Heart right ventricle (tissue), 16 donors: ENCODE measurements around the gene CEP112. TPM values are rescaled to one million over a fixed set of nuclear protein-coding genes. Genes with fewer than 3 reads are reported as not detected.

Experiments used
- ATAC-seq, 8 donors: fragments of 200-7000 bp; cut with Tn5 transposase; one replicate each; pipeline ENCODE4 v1.9.1; 2020; ENCODE audit warnings: mild to moderate bottlenecking in 8 of 8, moderate library complexity in 8 of 8, moderate number of reproducible peaks in 1 of 8
- DNase-seq, 2 donors: peaks; one replicate each; pipeline ENCODE4 v3.0.0-alpha.2; 2020
- H3K27ac ChIP-seq, 10 donors: fragments of 200-600 bp; sonication (generic) in 2 of 10; one replicate each; pipeline versions ENCODE4 v1.5.0 to v1.8.0; 2020 to 2022; ENCODE audit warnings: mild to moderate bottlenecking in 3 of 10
- H3K27me3 ChIP-seq, 7 donors: fragments of 200-600 bp; one replicate each; pipeline ENCODE4 v1.8.0; 2021 to 2022; ENCODE audit warnings: mild to moderate bottlenecking in 2 of 7
- H3K36me3 ChIP-seq, 9 donors: fragments of 200-600 bp; sonication (generic) in 1 of 9; one replicate each; pipeline versions ENCODE4 v1.5.0 to v1.8.0; 2020 to 2022; ENCODE audit warnings: mild to moderate bottlenecking in 2 of 9
- H3K4me1 ChIP-seq, 9 donors: fragments of 200-600 bp; sonication (generic) in 1 of 9; one replicate each; pipeline versions ENCODE4 v1.5.0 to v1.8.0; 2020 to 2022; ENCODE audit warnings: mild to moderate bottlenecking in 4 of 9
- H3K4me3 ChIP-seq, 10 donors: fragments of 200-600 bp; sonication (generic) in 2 of 10; one replicate each; pipeline versions ENCODE4 v1.5.0 to v1.8.0; 2020 to 2022; ENCODE audit warnings: mild to moderate bottlenecking in 7 of 10, moderate library complexity in 2 of 10
- H3K9me3 ChIP-seq, 11 donors: fragments of 200-600 bp in 10 of 11; sonication (generic) in 2 of 11; one replicate each; pipeline versions ENCODE4 v1.5.0 to v1.8.0; 2013 to 2022; ENCODE audit warnings: mild to moderate bottlenecking in 2 of 11, control low read depth in 1 of 11, moderate library complexity in 1 of 11
- whole genome bisulfite sequencing, 2 donors: extraction: QIAGEN DNeasy Blood & Tissue Kit; methylation state at CpG; one replicate each; pipeline ENCODE4 v1.1.7; 2013; ENCODE audit warnings: inconsistent platforms in 1 of 2; 5-methylcytosine and 5-hydroxymethylcytosine counted together
- intact Hi-C, 10 donors: fragments of 100-400 bp; cut with DNase I; formaldehyde crosslinking; loops; one replicate each; pipeline versions ENCODE4 v1.11.1 to v1.14.2; 2022
- polyA plus RNA-seq, 2 donors: library from polyadenylated mRNA; stranded (reverse); fragments of 200-250 nt; gene quantifications; one replicate each; pipeline ENCODE4 v1.2.3, GENCODE V29; 2013
- total RNA-seq, 10 donors: library from RNA; stranded (reverse); fragmentation: NEBNext Ultra II Directional in 3 of 10; extraction: Animal tissue kit (Norgen Biotek cat#: 25700) in 3 of 10; gene quantifications; one replicate each; pipeline versions ENCODE4 v1.2.1 to v1.2.4, GENCODE V29; 2021 to 2023
- TF ChIP-seq, protein P1 (sequence below), 9 donors: fragments of 200-600 bp; sonication (generic) in 2 of 9; IDR thresholded peaks; one replicate each; pipeline versions ENCODE4 v1.5.0 to v1.8.0; 2021 to 2022; ENCODE audit warnings: antibody characterized with exemption in 9 of 9, mild to moderate bottlenecking in 5 of 9, moderate library complexity in 1 of 9
- donor health status: Arrhythmogenic right ventricular cardiomyopathy.
- donor health status: ischemic (EF 13 %, LVEDD 7.1; RV severe dilation, severe dysfunction).
- donor health status: healthy with polysubstance abuse.
- donor health status: DM: no; HTN: yes; CAD: no.
- donor health status: DM: no; HTN: no; CAD: no.
- donor health status: ischemic (EF 25% LVEDD 6.9; RV normal size, moderate dysfunction).
- donor health status: ischemic (EF 25% LVEDD 5.7; RV mildly dilated, moderate dysfunction).
- donor health status: healthy.
- donor health status: DM: yes; HTN: yes; CAD: no.
- donor health status: Ischemic cardiomyopathy.
- donor health status: ischemic (EF 35%, LVEDD 5.7; RV mildly dilated, moderate dysfunction).
- donor health status: nonischemic (EF 11% LVEDD 7.7; RV severe dilation, severe dysfunction).
- donor health status: DM: yes; HTN: yes; CAD: no.
- donor health status: PGD.
- donor health status: ischemic (EF 29% LVEDD 5.4; RV normal size, mild dysfunction).
- donor health status: nonischemic (EF 23%, LVEDD 6.1; RV moderate dilation, normal function).

The CEP112 gene
- total and polyA plus RNA-seq, 12 donors, result 6.7 to 30.0 (median 16.3) TPM

DNA sequence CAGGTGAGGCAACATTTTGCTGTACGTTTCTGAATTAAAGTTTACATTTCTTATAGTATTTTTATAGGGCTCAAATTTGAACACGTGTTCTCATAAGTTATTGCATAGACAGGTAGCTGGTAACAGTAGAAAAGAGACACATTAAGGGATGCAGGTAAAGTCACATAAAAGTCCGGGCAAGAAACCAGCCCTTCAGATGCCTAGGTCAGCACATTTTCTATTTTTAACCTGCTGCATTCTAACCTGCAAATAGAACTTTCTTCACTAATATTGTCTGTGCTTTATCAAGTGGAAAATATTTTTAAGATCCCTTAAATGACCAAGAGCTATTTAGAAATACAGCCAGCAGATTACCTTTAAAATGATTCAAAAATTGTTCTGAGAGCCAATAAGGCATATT lies 323.1 kb downstream of the CEP112 start:
- TF ChIP-seq, protein P1, sequence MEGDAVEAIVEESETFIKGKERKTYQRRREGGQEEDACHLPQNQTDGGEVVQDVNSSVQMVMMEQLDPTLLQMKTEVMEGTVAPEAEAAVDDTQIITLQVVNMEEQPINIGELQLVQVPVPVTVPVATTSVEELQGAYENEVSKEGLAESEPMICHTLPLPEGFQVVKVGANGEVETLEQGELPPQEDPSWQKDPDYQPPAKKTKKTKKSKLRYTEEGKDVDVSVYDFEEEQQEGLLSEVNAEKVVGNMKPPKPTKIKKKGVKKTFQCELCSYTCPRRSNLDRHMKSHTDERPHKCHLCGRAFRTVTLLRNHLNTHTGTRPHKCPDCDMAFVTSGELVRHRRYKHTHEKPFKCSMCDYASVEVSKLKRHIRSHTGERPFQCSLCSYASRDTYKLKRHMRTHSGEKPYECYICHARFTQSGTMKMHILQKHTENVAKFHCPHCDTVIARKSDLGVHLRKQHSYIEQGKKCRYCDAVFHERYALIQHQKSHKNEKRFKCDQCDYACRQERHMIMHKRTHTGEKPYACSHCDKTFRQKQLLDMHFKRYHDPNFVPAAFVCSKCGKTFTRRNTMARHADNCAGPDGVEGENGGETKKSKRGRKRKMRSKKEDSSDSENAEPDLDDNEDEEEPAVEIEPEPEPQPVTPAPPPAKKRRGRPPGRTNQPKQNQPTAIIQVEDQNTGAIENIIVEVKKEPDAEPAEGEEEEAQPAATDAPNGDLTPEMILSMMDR (IDR thresholded peaks at IDR 0.05), result no peak
- DNase-seq (no peak), ATAC-seq (no peak)
- intact Hi-C loops, result no loop called here
- H3K27me3 ChIP-seq, result no peaks in the 10 kb centered on the region
- WGBS, 2 donors, result 74 to 79% methylated on average over 3 of the region's 3 CpGs
- no peaks in the 10 kb centered on the region for H3K4me1 ChIP-seq
- no peaks in the 10 kb centered on the region for H3K9me3 ChIP-seq
- no peak overlapping the region for H3K27ac ChIP-seq
- H3K4me3 ChIP-seq, result no peak overlapping the region
- peaks cover 0 to 5% (median 0%) of the 10 kb centered on the region in 9 donors for H3K36me3 ChIP-seq

DNA sequence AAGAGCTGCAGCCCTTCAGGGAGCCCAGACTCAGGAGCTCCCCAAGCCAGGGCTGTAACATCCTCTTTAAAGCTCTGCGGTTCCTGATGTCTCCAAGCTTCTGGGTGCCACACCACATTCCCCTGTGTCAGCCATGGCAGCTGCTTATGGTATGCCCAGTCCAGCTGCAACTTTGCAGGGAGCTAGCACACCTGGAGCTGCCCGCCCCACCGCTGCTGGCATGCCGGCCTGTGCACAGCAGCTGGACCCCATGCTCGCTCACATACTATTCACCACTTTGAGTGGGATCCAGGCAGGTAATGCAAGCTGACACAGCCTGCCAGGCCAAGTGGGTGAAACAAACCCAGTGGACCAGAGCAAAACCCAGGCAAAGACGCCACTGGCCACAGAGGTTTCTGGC lies 324.9 kb downstream of the CEP112 start:
- Histone ChIP-seq H3K4me3 (no peak overlapping the region), H3K36me3 (peaks cover 0 to 5% (median 0%) of the 10 kb centered on the region in 9 donors), H3K9me3 (no peaks in the 10 kb centered on the region), H3K27ac (no peak overlapping the region), H3K27me3 (no peaks in the 10 kb centered on the region), H3K4me1 (no peaks in the 10 kb centered on the region)
- no peak for DNase-seq
- WGBS, 2 donors, result 90 to 94% methylated on average over 6 of the region's 6 CpGs
- intact Hi-C loops, result no loop called here
- TF ChIP-seq, protein P1 (IDR thresholded peaks at IDR 0.05), result no peak
- ATAC-seq, result no peak

GRCh38 chr17:65865715-65866425 lies 326.1 kb downstream of the CEP112 start:
- 94 to 95% methylated on average over 24 of the region's 24 CpGs for WGBS, 2 donors

GRCh38 chr17:65864394-65864793 lies 327.5 kb downstream of the CEP112 start:
- no peaks in the 10 kb centered on the region for H3K4me1 ChIP-seq
- WGBS, 2 donors, result 94 to 95% methylated on average over 8 of the region's 8 CpGs
- intact Hi-C loops, result no loop called here
- TF ChIP-seq, protein P1 (IDR thresholded peaks at IDR 0.05), result no peak
- no peaks in the 10 kb centered on the region for H3K27me3 ChIP-seq
- no peak overlapping the region for H3K4me3 ChIP-seq
- H3K27ac ChIP-seq, result no peak overlapping the region
- peaks cover 0 to 5% (median 0%) of the 10 kb centered on the region in 9 donors for H3K36me3 ChIP-seq
- no peak for DNase-seq
- no peak for ATAC-seq
- H3K9me3 ChIP-seq, result no peaks in the 10 kb centered on the region

More at GRCh38 chr17:65865715-65866425, 326.1 kb downstream of the CEP112 start:
- ATAC-seq, result no peak
- TF ChIP-seq, protein P1 (IDR thresholded peaks at IDR 0.05), result no peak
- Histone ChIP-seq H3K36me3 (peaks cover 0 to 5% (median 0%) of the 10 kb centered on the region in 9 donors), H3K27ac (no peak overlapping the region), H3K27me3 (no peaks in the 10 kb centered on the region), H3K4me1 (no peaks in the 10 kb centered on the region), H3K9me3 (no peaks in the 10 kb centered on the region), H3K4me3 (no peak overlapping the region)
- intact Hi-C loops, result no loop called here
- DNase-seq, result no peak
